Astrocyte (in vitro differentiated cells and primary cell): ENCODE measurements around the gene CACNA1H. TPM values are rescaled to one million over a fixed set of nuclear protein-coding genes. Genes with fewer than 3 reads are reported as not detected.
A peak's percentile ranks its signal among the peaks of the same experiment; 100 is the strongest.

Experiments used
- DNase-seq: peaks from one replicate; pipeline ENCODE4 v3.0.0-alpha.2; 2010; ENCODE audit warnings: low read depth
- FAIRE-seq: peaks from 2 replicates; lab custom pipeline; 2011; peaks lifted over from hg19 to GRCh38; lab: Jason Lieb, UNC
- H2AFZ ChIP-seq: 2 replicates; pipeline ENCODE4 v1.6.0; 2012; ENCODE audit warnings: low read depth, low read length, inconsistent platforms
- H3K27ac ChIP-seq: 2 replicates; pipeline ENCODE4 v1.5.1; 2011; ENCODE audit warnings: low read depth, low read length, inconsistent platforms
- H3K27me3 ChIP-seq: 2 replicates; pipeline ENCODE4 v1.6.0; 2011; ENCODE audit warnings: low read length, inconsistent platforms; ENCODE audit not compliant: insufficient read depth
- H3K36me3 ChIP-seq: 2 replicates; pipeline ENCODE4 v1.5.1; 2011; ENCODE audit warnings: low read length, inconsistent platforms; ENCODE audit not compliant: insufficient read depth
- H3K4me1 ChIP-seq: 2 replicates; pipeline ENCODE4 v1.5.1; 2011; ENCODE audit warnings: low read length, inconsistent platforms; ENCODE audit not compliant: insufficient read depth
- H3K4me2 ChIP-seq: 2 replicates; pipeline ENCODE4 v1.6.0; 2012; ENCODE audit warnings: low read length, inconsistent platforms
- H3K4me3 ChIP-seq: 2 replicates; pipeline ENCODE4 v1.5.1; 2011; ENCODE audit warnings: low read depth, mild to moderate bottlenecking, low read length, inconsistent platforms; ENCODE audit not compliant: insufficient read depth
- H3K79me2 ChIP-seq: 2 replicates; pipeline ENCODE4 v1.6.0; 2012; ENCODE audit warnings: mild to moderate bottlenecking, low read length, inconsistent platforms; ENCODE audit not compliant: insufficient read depth
- H3K9ac ChIP-seq: 2 replicates; pipeline ENCODE4 v1.6.0; 2012; ENCODE audit warnings: mild to moderate bottlenecking, low read length, inconsistent platforms
- H3K9me3 ChIP-seq: 2 replicates; pipeline ENCODE4 v1.5.1; 2012; ENCODE audit warnings: low read depth, mild to moderate bottlenecking, low read length, inconsistent platforms; ENCODE audit not compliant: insufficient read depth
- H4K20me1 ChIP-seq: 2 replicates; pipeline ENCODE4 v1.6.0; 2012; ENCODE audit warnings: low read length, inconsistent platforms; ENCODE audit not compliant: insufficient read depth
- H3K27ac Mint-ChIP-seq: one replicate; pipeline ENCODE4 v1.8.0; 2021; ENCODE audit warnings: mild to moderate bottlenecking, mixed read lengths; ENCODE audit not compliant: unreplicated experiment
- H3K27me3 Mint-ChIP-seq: one replicate; pipeline ENCODE4 v1.8.0; 2021; ENCODE audit warnings: low read depth, mixed read lengths; ENCODE audit not compliant: unreplicated experiment
- H3K36me3 Mint-ChIP-seq: one replicate; pipeline ENCODE4 v1.8.0; 2021; ENCODE audit warnings: low read depth, mixed read lengths; ENCODE audit not compliant: unreplicated experiment
- H3K4me1 Mint-ChIP-seq: one replicate; pipeline ENCODE4 v1.8.0; 2021; ENCODE audit warnings: low read depth, mixed read lengths; ENCODE audit not compliant: unreplicated experiment
- H3K4me3 Mint-ChIP-seq: one replicate; pipeline ENCODE4 v1.8.0; 2021; ENCODE audit warnings: mild to moderate bottlenecking, moderate library complexity, mixed read lengths; ENCODE audit not compliant: unreplicated experiment
- H3K9me3 Mint-ChIP-seq: one replicate; pipeline ENCODE4 v1.8.0; 2021; ENCODE audit warnings: mild to moderate bottlenecking, mixed read lengths; ENCODE audit not compliant: unreplicated experiment
- EZH2 ChIP-seq: IDR thresholded peaks from 2 replicates; pipeline ENCODE4 v1.6.1; 2012; ENCODE audit warnings: mild to moderate bottlenecking, low read length, inconsistent platforms; ENCODE audit not compliant: insufficient read depth
- total RNA-seq: library from RNA; stranded (reverse); gene quantifications from 2 replicates; pipeline ENCODE4 v1.2.1, GENCODE V29; 2021
- TF ChIP-seq, protein P1 (sequence below): IDR thresholded peaks from 2 replicates; pipeline ENCODE4 v1.5.1; 2011; ENCODE audit warnings: low read depth, mild to moderate bottlenecking, inconsistent platforms, low read length, moderate library complexity; ENCODE audit not compliant: insufficient read depth

The CACNA1H gene
- total RNA-seq, 1 donor from 2014 or later: 21.7 TPM

DNA sequence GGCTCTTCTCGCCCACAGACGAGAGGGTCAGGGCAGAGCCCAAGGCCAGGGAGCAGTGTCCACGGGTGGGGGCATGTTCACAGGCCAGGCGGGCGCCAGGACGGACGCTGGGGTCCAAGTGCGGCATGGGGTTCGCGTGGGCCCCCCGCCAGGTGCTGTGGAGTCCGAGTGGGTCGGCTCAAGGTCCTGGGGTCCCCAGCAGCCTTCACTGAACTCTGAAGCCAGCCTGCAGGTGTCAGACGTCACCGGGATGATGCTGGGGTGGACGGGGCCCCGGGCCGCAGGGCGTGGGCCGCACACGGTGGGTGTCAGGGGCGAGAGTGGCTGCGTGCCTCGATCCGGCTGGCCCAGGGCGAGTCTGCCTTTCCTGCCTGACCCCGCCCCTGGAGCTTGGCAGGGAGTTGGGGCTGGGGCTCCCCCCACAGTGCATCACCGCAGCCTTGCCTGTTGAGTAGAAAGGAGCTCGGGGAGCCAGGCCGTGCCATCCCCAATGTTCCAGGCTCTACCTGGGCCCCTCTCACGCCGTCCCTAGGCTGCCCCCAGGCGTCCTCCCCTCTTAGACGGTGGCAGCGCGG is 19.0 kb downstream of the CACNA1H start:
- no peak overlapping the region for H3K4me3 Mint-ChIP-seq
- FAIRE-seq (no peak), DNase-seq (no peak)
- H3K27me3 Mint-ChIP-seq: no peaks in the 10 kb centered on the region
- Histone ChIP-seq H3K36me3 (no peaks in the 10 kb centered on the region), H3K4me1 (peaks cover 20% of the 10 kb centered on the region), H3K4me3 (no peak overlapping the region), H3K9me3 (no peaks in the 10 kb centered on the region), H3K79me2 (peaks cover 7% of the 10 kb centered on the region), H3K9ac (no peak overlapping the region), H4K20me1 (peaks cover 12% of the 10 kb centered on the region), H2AFZ (no peak overlapping the region), H3K27me3 (no peaks in the 10 kb centered on the region), H3K4me2 (no peak overlapping the region), H3K27ac (no peak overlapping the region)
- no peak overlapping the region for H3K27ac Mint-ChIP-seq
- H3K9me3 Mint-ChIP-seq: no peaks in the 10 kb centered on the region
- peaks cover 6% of the 10 kb centered on the region for H3K4me1 Mint-ChIP-seq
- no peaks in the 10 kb centered on the region for H3K36me3 Mint-ChIP-seq
- no peak for TF ChIP-seq EZH2
- TF ChIP-seq, protein P1, sequence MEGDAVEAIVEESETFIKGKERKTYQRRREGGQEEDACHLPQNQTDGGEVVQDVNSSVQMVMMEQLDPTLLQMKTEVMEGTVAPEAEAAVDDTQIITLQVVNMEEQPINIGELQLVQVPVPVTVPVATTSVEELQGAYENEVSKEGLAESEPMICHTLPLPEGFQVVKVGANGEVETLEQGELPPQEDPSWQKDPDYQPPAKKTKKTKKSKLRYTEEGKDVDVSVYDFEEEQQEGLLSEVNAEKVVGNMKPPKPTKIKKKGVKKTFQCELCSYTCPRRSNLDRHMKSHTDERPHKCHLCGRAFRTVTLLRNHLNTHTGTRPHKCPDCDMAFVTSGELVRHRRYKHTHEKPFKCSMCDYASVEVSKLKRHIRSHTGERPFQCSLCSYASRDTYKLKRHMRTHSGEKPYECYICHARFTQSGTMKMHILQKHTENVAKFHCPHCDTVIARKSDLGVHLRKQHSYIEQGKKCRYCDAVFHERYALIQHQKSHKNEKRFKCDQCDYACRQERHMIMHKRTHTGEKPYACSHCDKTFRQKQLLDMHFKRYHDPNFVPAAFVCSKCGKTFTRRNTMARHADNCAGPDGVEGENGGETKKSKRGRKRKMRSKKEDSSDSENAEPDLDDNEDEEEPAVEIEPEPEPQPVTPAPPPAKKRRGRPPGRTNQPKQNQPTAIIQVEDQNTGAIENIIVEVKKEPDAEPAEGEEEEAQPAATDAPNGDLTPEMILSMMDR: no peak

DNA sequence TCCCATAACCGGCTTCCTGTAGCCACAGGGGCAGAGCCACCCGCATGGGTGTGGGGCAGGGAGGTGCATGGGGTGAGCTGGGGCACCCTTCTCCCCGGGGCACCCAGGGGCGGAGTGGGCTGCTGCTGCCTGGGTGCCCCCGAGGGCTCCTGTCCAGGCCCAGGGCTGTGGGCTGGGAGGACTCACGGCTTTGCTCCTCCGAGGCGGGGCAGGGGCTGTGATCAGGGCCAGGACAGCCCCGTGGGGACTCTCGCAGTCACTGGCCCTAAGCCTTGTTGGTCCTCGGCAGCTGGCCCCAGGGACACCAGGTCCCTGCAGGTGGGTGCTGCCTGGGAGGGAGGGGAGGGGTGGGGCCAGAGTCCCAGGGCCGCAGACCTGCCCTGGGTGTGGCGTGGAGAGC is 19.7 kb downstream of the CACNA1H start:
- Histone ChIP-seq H3K27ac (no peak overlapping the region), H3K9me3 (no peaks in the 10 kb centered on the region), H3K36me3 (no peaks in the 10 kb centered on the region), H3K9ac (no peak overlapping the region), H3K4me3 (no peak overlapping the region), H4K20me1 (peaks cover 12% of the 10 kb centered on the region), H3K4me2 (no peak overlapping the region), H3K27me3 (no peaks in the 10 kb centered on the region), H2AFZ (no peak overlapping the region), H3K79me2 (peaks cover 7% of the 10 kb centered on the region), H3K4me1 (peaks cover 15% of the 10 kb centered on the region)
- TF ChIP-seq EZH2: no peak
- no peak overlapping the region for H3K4me3 Mint-ChIP-seq
- H3K4me1 Mint-ChIP-seq: peaks cover 6% of the 10 kb centered on the region
- H3K27me3 Mint-ChIP-seq: no peaks in the 10 kb centered on the region
- no peak for FAIRE-seq
- H3K9me3 Mint-ChIP-seq: no peaks in the 10 kb centered on the region
- H3K36me3 Mint-ChIP-seq: no peaks in the 10 kb centered on the region
- no peak overlapping the region for H3K27ac Mint-ChIP-seq
- DNase-seq: no peak

DNA sequence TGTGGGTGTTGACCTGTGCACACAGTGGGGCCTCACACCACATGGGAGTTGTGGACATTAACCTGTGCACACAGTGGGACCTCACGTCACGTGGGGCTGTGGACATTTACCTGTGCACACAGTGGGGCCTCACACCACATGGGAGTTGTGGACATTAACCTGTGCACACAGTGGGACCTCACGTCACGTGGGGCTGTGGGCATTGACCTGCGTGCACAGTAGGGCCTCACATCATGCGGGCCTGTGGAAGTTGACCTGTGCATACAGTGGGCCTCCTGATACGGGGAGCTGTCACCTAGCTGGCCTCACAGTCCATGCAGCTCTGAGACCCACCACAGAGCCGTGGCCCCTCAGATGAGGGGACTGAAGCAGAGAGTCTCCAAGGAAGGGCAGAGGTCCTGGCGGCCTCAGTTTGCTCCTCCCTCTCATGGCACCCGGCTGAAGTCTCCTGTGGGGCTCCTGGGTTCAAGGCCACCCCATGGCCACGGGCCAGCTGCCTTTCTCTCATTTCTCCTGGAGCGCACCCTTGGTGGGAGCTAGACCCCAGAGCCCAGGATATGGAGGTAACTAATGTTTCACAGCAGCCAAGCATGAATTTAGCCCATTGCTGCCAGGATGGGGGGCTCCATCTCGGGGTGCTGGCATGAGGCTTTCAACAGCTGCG is 21.0 kb downstream of the CACNA1H start:
- no peak for TF ChIP-seq EZH2
- TF ChIP-seq, protein P1: no peak
- Mint-ChIP-seq H3K36me3 (no peaks in the 10 kb centered on the region), H3K4me1 (peaks cover 6% of the 10 kb centered on the region), H3K4me3 (no peak overlapping the region), H3K27me3 (no peaks in the 10 kb centered on the region), H3K9me3 (no peaks in the 10 kb centered on the region), H3K27ac (no peak overlapping the region)
- H3K9ac ChIP-seq: no peak overlapping the region
- no peak for FAIRE-seq
- no peak overlapping the region for H2AFZ ChIP-seq
- no peak overlapping the region for H3K27ac ChIP-seq
- peaks cover 15% of the 10 kb centered on the region for H3K4me1 ChIP-seq
- H3K4me3 ChIP-seq: no peak overlapping the region
- H3K36me3 ChIP-seq: no peaks in the 10 kb centered on the region
- peaks cover 12% of the 10 kb centered on the region for H4K20me1 ChIP-seq
- no peaks in the 10 kb centered on the region for H3K9me3 ChIP-seq
- no peak for DNase-seq
- H3K27me3 ChIP-seq: no peaks in the 10 kb centered on the region
- H3K4me2 ChIP-seq: peak overlapping the region; percentile 10
- H3K79me2 ChIP-seq: peaks cover 7% of the 10 kb centered on the region
